ACHN (cell line): ENCODE results near the gene APOL3.
"Not testable (repeated sequence)": the region's sequence is repeated elsewhere in the genome, so short reads cannot be mapped to it uniquely, and the experiment has no call there.

Experiments
- DNase-seq: peaks from one replicate; pipeline ENCODE4 v3.0.0-alpha.2; 2015
- in situ Hi-C: cut with HindIII; loops from 2 replicates; pipeline ENCODE4 v1.10.0; 2017; ENCODE audit warnings: low sequenced_read_pairs, low pct_ligation_motif_present, low pct_unique_long_range_greater_than_20kb

The APOL3 gene

GRCh38 chr22:36123673-36124630 is 36.6 kb downstream of the APOL3 start:
- in situ Hi-C loops: no loop called here

GRCh38 chr22:36120621-36121351 is 39.8 kb downstream of the APOL3 start:
- DNase-seq, in situ Hi-C loops: not testable (repeated sequence)

More at GRCh38 chr22:36123673-36124630, 36.6 kb downstream of the APOL3 start:
- peak; percentile 91 for DNase-seq

- in situ Hi-C loops: no loop called here
These were observed 43.5 kb downstream of the APOL3 start for GRCh38 chr22:36117053-36117554.

GRCh38 chr22:36116127-36116526 is 44.4 kb downstream of the APOL3 start:
- in situ Hi-C loops: no loop called here
- DNase-seq: no peak

More at GRCh38 chr22:36117053-36117554, 43.5 kb downstream of the APOL3 start:
- DNase-seq: no peak

- in situ Hi-C loops: no loop called here
- DNase-seq: no peak
These were observed 47.4 kb downstream of the APOL3 start for GRCh38 chr22:36113121-36113520.

GRCh38 chr22:36111316-36111715 is 49.2 kb downstream of the APOL3 start:
- no peak for DNase-seq
- in situ Hi-C loops: no loop called here

- no peak for DNase-seq
- in situ Hi-C loops: no loop called here
These were observed 50.2 kb downstream of the APOL3 start for GRCh38 chr22:36110306-36110881.

- no peak for DNase-seq
- in situ Hi-C loops: no loop called here
These were observed 53.1 kb downstream of the APOL3 start for GRCh38 chr22:36107436-36107835.

GRCh38 chr22:36106910-36107309 is 53.6 kb downstream of the APOL3 start:
- no peak for DNase-seq
- in situ Hi-C loops: no loop called here

- in situ Hi-C loops: no loop called here
- DNase-seq: no peak
These were observed 55.6 kb downstream of the APOL3 start for GRCh38 chr22:36104988-36105387.

- in situ Hi-C loops: no loop called here
- no peak for DNase-seq
These were observed 56.1 kb downstream of the APOL3 start for GRCh38 chr22:36104435-36104834.

GRCh38 chr22:36103891-36104290 is 56.7 kb downstream of the APOL3 start:
- in situ Hi-C loops: no loop called here
- DNase-seq: no peak

GRCh38 chr22:36102995-36103394 is 57.6 kb downstream of the APOL3 start:
- in situ Hi-C loops: no loop called here
- DNase-seq: no peak

- no peak for DNase-seq
- in situ Hi-C loops: no loop called here
These were observed 58.8 kb downstream of the APOL3 start for GRCh38 chr22:36101756-36102155.

GRCh38 chr22:36100908-36101307 is 59.6 kb downstream of the APOL3 start:
- DNase-seq, in situ Hi-C loops: not testable (repeated sequence)

GRCh38 chr22:36100134-36100824 is 60.3 kb downstream of the APOL3 start:
- DNase-seq: no peak
- in situ Hi-C loops: no loop called here

GRCh38 chr22:36099561-36099960 is 61.0 kb downstream of the APOL3 start:
- in situ Hi-C loops, DNase-seq: not testable (repeated sequence)

GRCh38 chr22:36097880-36098279 is 62.7 kb downstream of the APOL3 start:
- no peak for DNase-seq
- in situ Hi-C loops: no loop called here
